ENCODE data around the gene CST7. TPM values are rescaled to one million over a fixed set of nuclear protein-coding genes. Genes with fewer than 3 reads are reported as not detected.

The CST7 gene
- total RNA-seq, 2 donors from 2014 or later, result not detected

DNA sequence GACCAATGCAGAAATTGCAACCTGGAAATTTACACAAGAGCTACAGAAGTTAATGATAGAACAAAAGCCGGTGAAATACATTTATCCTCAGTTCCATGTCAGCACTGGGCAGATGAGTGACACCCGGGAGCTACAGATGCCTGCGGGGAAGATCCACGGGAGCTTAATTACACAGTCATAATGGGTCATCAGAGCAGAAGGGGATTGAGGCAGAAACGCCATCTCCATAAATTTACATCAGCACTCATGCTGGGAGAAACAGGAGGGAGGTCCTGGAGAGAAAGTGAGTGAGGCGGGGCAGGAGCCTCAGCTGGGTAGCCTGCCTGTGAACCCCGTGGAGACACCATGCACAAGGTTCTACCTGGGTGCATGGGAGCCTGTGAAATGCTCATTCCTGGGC, 37.6 kb upstream of the CST7 start:
- Mint-ChIP-seq H3K27me3 (ENCODE audit: insufficient read depth) (peaks cover 1% of the 10 kb centered on the region), H3K36me3 (ENCODE audit: low read depth) (no peaks in the 10 kb centered on the region), H3K4me1 (peaks cover 6% of the 10 kb centered on the region), H3K9me3 (peaks cover 25% of the 10 kb centered on the region), H3K27ac (no peak overlapping the region), H3K4me3 (no peak overlapping the region)
- Histone ChIP-seq H3K27ac (ENCODE audit: low read depth, low read length) (no peak overlapping the region), H3K4me1 (ENCODE audit: control insufficient read depth, insufficient read depth, low read length) (no peaks in the 10 kb centered on the region), H3K36me3 (ENCODE audit: control insufficient read depth, insufficient read depth, low read length) (no peaks in the 10 kb centered on the region), H3K9me3 (ENCODE audit: control insufficient read depth, low read length) (peaks cover 12% of the 10 kb centered on the region), H3K4me3 (ENCODE audit: low read length) (no peak overlapping the region), H3K27me3 (ENCODE audit: control insufficient read depth, insufficient read depth, low read length, poor library complexity, severe bottlenecking) (no peaks in the 10 kb centered on the region), H3K9ac (ENCODE audit: extremely low read depth, low read length, poor library complexity, severe bottlenecking) (no peak overlapping the region)
- TF ChIP-seq, protein P1, sequence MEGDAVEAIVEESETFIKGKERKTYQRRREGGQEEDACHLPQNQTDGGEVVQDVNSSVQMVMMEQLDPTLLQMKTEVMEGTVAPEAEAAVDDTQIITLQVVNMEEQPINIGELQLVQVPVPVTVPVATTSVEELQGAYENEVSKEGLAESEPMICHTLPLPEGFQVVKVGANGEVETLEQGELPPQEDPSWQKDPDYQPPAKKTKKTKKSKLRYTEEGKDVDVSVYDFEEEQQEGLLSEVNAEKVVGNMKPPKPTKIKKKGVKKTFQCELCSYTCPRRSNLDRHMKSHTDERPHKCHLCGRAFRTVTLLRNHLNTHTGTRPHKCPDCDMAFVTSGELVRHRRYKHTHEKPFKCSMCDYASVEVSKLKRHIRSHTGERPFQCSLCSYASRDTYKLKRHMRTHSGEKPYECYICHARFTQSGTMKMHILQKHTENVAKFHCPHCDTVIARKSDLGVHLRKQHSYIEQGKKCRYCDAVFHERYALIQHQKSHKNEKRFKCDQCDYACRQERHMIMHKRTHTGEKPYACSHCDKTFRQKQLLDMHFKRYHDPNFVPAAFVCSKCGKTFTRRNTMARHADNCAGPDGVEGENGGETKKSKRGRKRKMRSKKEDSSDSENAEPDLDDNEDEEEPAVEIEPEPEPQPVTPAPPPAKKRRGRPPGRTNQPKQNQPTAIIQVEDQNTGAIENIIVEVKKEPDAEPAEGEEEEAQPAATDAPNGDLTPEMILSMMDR (conservative IDR thresholded peaks at IDR 0.05), result no peak
- 57 to 72% methylated on average over 5 to 7 of the region's 7 CpGs for WGBS, 2 experiments (ENCODE audit: insufficient coverage in 1 of 2, insufficient read length in 1 of 2)
- peak; percentile 51 for DNase-seq

DNA sequence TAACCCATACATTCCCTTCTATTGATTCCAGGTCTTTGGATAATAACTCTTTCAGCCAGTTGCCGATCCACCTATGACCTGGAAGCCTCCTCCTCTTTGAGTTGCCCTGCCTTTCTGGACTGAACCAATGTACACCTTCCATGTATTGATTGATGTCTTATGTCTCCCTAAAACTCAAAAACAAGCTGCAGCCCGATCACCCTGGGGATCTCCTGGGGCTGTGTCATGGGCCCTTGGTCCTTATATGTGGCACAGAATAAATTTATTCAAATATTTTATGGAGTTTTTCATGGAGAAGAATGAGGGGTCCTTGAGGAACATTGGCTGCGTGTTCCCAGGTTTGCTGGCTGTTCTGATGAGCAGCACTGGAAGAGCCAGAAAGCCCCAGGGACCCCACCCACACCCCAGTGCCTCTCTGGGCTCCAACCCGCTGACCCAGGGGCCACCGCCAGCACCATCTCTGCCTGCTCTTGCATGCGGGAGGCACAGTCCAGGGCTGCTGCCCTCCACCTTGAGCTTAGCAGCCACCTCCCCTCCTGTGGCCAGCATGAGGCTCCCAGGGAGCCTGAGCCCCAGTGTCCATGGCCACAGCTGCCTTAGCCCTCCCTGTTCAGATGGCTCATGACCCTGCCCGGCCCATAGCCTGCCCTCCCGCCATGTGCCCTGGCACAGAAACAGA, 36.5 kb upstream of the CST7 start:
- WGBS, 2 experiments (ENCODE audit: insufficient coverage in 1 of 2, insufficient read length in 1 of 2), result 91 to 95% methylated on average over 4 to 8 of the region's 8 CpGs
- TF ChIP-seq, protein P1 (conservative IDR thresholded peaks at IDR 0.05), result no peak
- Histone ChIP-seq H3K9me3 (ENCODE audit: control insufficient read depth, low read length) (peaks cover 2% of the 10 kb centered on the region), H3K27ac (ENCODE audit: low read depth, low read length) (no peak overlapping the region), H3K36me3 (ENCODE audit: control insufficient read depth, insufficient read depth, low read length) (no peaks in the 10 kb centered on the region), H3K4me1 (ENCODE audit: control insufficient read depth, insufficient read depth, low read length) (no peaks in the 10 kb centered on the region), H3K27me3 (ENCODE audit: control insufficient read depth, insufficient read depth, low read length, poor library complexity, severe bottlenecking) (no peaks in the 10 kb centered on the region), H3K4me3 (ENCODE audit: low read length) (no peak overlapping the region), H3K9ac (ENCODE audit: extremely low read depth, low read length, poor library complexity, severe bottlenecking) (no peak overlapping the region)
- no peak overlapping the region for H3K4me3 Mint-ChIP-seq
- peaks cover 14% of the 10 kb centered on the region for H3K9me3 Mint-ChIP-seq
- peaks cover 6% of the 10 kb centered on the region for H3K4me1 Mint-ChIP-seq
- peaks cover 7% of the 10 kb centered on the region for H3K27me3 Mint-ChIP-seq (ENCODE audit: insufficient read depth)
- DNase-seq, result peak; percentile 18
- H3K27ac Mint-ChIP-seq, result no peak overlapping the region
- no peaks in the 10 kb centered on the region for H3K36me3 Mint-ChIP-seq (ENCODE audit: low read depth)

DNA sequence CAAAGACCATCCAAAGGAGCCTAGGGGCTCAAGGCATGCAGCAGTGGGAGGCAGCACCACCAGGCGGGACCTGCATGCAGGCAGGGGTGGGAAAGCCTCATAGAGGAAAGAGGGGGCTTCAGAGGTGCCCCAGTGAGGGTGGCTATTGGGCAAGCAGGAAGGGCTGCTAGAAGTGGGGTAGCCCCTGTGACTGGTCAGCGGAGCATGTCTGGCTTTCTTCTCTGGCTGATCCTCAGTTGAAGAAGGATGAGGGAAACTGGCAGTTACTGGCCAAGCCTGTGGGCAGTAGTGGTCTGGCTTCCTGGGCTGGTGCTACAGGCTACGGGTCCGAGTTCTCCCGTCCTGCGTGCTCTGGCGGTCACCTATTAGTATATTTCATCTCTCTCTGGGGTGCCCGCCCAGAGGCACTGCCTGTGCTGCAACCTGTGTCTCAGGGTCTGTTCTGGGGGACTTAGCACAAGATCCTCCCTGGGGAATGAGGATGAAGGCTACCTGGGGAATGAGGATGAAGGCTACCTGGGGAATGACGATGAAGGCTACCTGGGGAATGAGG, 35.9 kb upstream of the CST7 start:
- TF ChIP-seq, protein P1 (conservative IDR thresholded peaks at IDR 0.05), result no peak
- H3K4me1 Mint-ChIP-seq, result peaks cover 6% of the 10 kb centered on the region
- Histone ChIP-seq H3K27ac (ENCODE audit: low read depth, low read length) (no peak overlapping the region), H3K27me3 (ENCODE audit: control insufficient read depth, insufficient read depth, low read length, poor library complexity, severe bottlenecking) (no peaks in the 10 kb centered on the region), H3K9ac (ENCODE audit: extremely low read depth, low read length, poor library complexity, severe bottlenecking) (no peak overlapping the region), H3K4me1 (ENCODE audit: control insufficient read depth, insufficient read depth, low read length) (no peaks in the 10 kb centered on the region), H3K9me3 (ENCODE audit: control insufficient read depth, low read length) (no peaks in the 10 kb centered on the region), H3K4me3 (ENCODE audit: low read length) (no peak overlapping the region), H3K36me3 (ENCODE audit: control insufficient read depth, insufficient read depth, low read length) (no peaks in the 10 kb centered on the region)
- no peaks in the 10 kb centered on the region for H3K36me3 Mint-ChIP-seq (ENCODE audit: low read depth)
- peaks cover 9% of the 10 kb centered on the region for H3K9me3 Mint-ChIP-seq
- DNase-seq, result no peak
- no peak overlapping the region for H3K4me3 Mint-ChIP-seq
- WGBS, 2 experiments (ENCODE audit: insufficient coverage in 1 of 2, insufficient read length in 1 of 2), result 89 to 100% methylated on average over 2 to 8 of the region's 9 CpGs
- H3K27me3 Mint-ChIP-seq (ENCODE audit: insufficient read depth), result peaks cover 10% of the 10 kb centered on the region
- H3K27ac Mint-ChIP-seq, result no peak overlapping the region
